Effector CD4-positive, alpha-beta T cell (primary cell): ENCODE data around the gene LPGAT1.

Source experiments
- DNase-seq: peaks from one replicate; pipeline ENCODE4 v3.0.0-alpha.2; 2020

Gene LPGAT1

GRCh38 chr1:211753649-211754251 is 76.8 kb downstream of the LPGAT1 start:
- no peak for DNase-seq

- no peak for DNase-seq
Measured at GRCh38 chr1:211752951-211753486, 77.5 kb downstream of the LPGAT1 start.

- no peak for DNase-seq
Measured at GRCh38 chr1:211752317-211752716, 78.2 kb downstream of the LPGAT1 start.

- DNase-seq, result no peak
Measured at GRCh38 chr1:211751438-211751837, 79.1 kb downstream of the LPGAT1 start.

- no peak for DNase-seq
Measured at GRCh38 chr1:211750599-211750998, 80.0 kb downstream of the LPGAT1 start.

- DNase-seq, result no peak
Measured at GRCh38 chr1:211749251-211749650, 81.3 kb downstream of the LPGAT1 start.

- no peak for DNase-seq
Measured at GRCh38 chr1:211748810-211749209, 81.8 kb downstream of the LPGAT1 start.

- no peak for DNase-seq
Measured at GRCh38 chr1:211742889-211743529, 87.6 kb downstream of the LPGAT1 start.

GRCh38 chr1:211742272-211742671 is 88.3 kb downstream of the LPGAT1 start:
- no peak for DNase-seq

GRCh38 chr1:211741788-211742187 is 88.8 kb downstream of the LPGAT1 start:
- DNase-seq, result no peak

- no peak for DNase-seq
Measured at GRCh38 chr1:211741116-211741515, 89.4 kb downstream of the LPGAT1 start.

- DNase-seq, result no peak
Measured at GRCh38 chr1:211739671-211740411, 90.7 kb downstream of the LPGAT1 start.

- DNase-seq, result no peak
Measured at GRCh38 chr1:211738691-211739301, 91.8 kb downstream of the LPGAT1 start.

GRCh38 chr1:211738096-211738690 is 92.4 kb downstream of the LPGAT1 start:
- DNase-seq, result no peak

GRCh38 chr1:211737115-211738035 is 93.2 kb downstream of the LPGAT1 start:
- no peak for DNase-seq

GRCh38 chr1:211736351-211736915 is 94.1 kb downstream of the LPGAT1 start:
- DNase-seq, result no peak

GRCh38 chr1:211735208-211736170 is 95.1 kb downstream of the LPGAT1 start:
- DNase-seq, result no peak

GRCh38 chr1:211734791-211735190 is 95.8 kb downstream of the LPGAT1 start:
- DNase-seq, result no peak

- no peak for DNase-seq
Measured at GRCh38 chr1:211734359-211734758, 96.2 kb downstream of the LPGAT1 start.

GRCh38 chr1:211732293-211732980 is 98.1 kb downstream of the LPGAT1 start:
- DNase-seq, result no peak
